GM12892 (cell line): ENCODE measurements around the gene ZFPM1.

Experiments used
- DNase-seq: peaks from one replicate; pipeline ENCODE4 v3.0.0; 2011; ENCODE audit not compliant: insufficient read length
- FAIRE-seq: peaks from 2 replicates; lab custom pipeline; 2011; peaks lifted over from hg19 to GRCh38; lab: Jason Lieb, UNC
- POLR2A ChIP-seq: IDR thresholded peaks from 2 replicates; pipeline ENCODE4 v1.6.1; 2011; ENCODE audit warnings: low read depth, low read length, control low read depth
- POLR2AphosphoS5 ChIP-seq: IDR thresholded peaks from 2 replicates; pipeline ENCODE4 v1.6.1; 2011; ENCODE audit warnings: low read depth, low read length, control low read depth
- TAF1 ChIP-seq: IDR thresholded peaks from 2 replicates; pipeline ENCODE4 v1.6.1; 2011; ENCODE audit warnings: low read depth, mild to moderate bottlenecking, control low read depth, low read length, borderline replicate concordance

The ZFPM1 gene

DNA sequence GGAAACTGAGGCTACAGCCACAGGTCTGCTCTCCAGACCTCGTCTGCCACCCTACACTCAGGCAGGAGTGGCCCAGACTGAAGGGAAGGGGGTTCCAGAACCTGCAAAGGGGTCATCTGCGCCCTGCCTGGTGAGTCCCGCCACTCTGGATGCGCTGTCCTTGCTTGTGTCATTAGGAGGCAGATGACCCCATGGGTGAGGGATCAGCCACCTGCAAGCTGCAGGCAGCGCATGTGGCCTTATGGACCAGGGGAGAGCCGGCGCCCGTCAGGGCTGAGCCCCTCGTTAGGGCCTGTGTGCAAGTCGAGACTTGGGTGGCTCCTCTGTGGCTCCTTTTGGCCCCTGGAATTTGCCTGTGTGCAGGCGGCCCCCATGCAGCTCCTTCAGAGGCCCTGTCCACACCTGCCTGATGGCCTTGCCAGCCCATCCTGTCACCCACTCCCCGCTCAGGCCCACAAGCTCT is 5.7 kb downstream of the ZFPM1 start:
- FAIRE-seq (no peak), DNase-seq (no peak)
- TF ChIP-seq POLR2AphosphoS5, result no peak
- no peak for TF ChIP-seq POLR2A
- no peak for TF ChIP-seq TAF1

DNA sequence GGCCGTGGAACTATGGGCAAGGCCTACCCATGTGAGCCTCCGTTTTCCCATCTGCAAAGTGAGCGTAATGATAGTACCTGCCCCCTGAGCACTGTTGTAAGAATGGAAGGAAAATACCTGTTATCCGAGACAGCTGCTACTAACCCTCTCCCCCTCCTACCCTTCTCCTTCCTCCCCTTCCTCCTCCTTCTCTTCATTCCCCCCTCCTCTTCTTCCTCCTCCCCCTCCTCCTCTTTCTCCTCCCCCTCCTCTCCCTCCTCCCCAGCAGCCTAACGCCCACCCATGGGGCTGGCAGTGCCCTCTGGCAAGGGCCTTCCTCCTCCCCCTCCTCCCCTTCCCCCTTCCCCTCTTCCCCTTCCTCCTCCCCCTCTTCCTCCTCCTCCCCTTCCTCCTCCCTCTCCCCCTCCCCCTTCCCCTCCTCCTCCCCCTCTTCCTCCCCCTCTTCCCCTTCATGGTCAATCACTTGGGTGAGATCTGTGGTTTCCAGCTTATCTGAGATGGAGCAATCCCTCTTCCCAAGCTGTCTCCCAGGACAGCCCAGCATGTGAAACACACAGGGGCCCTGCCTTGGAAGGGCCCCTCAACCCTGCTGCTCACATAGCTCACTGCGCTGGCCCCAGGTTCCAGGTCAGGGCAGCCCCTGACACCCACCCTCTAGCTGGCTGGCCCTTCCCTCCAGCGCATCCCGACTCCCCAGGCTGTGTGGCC is 6.4 kb downstream of the ZFPM1 start:
- DNase-seq (no peak), FAIRE-seq (no peak)
- no peak for TF ChIP-seq POLR2AphosphoS5
- TF ChIP-seq POLR2A, result no peak
- no peak for TF ChIP-seq TAF1

DNA sequence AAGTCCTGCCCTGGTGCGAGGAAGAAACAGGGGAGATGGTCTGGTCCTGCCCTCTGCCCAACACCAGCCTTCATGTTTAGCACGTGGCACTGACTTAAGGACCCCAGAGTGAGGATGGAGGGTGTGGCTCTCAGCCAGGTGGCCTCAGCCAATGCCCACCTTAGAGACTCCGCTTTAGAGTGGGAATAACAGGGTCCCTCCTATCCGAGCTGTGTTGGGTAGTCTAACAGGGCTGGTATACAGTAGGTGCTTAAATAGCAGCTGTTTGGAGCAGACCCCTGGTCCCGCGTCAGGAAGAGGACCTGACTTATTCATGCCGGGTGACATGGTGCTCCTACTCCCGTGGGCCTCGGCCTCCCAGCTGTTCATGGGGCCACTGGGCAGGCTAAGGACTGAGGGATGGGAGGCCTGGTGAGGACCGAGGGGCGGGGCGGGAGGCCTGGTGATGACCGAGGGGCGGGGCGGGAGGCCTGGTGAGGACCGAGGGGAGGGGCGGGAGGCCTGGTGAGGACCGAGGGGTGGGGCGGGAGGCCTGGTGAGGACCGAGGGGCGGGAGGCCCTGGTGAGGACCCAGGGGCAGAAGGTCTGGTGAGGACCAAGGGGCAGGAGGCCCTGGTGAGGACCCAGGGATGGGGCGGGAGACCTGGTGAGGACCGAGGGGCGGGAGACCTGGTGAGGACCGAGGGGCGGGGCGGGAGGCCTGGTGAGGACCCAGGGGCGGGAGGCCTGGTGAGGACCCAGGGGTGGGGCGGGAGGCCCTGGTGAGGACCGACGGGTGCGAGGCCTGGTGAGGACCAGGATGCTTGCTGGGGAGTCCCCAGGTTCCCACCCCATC is 7.6 kb downstream of the ZFPM1 start:
- FAIRE-seq, result no peak
- DNase-seq, result no peak
- no peak for TF ChIP-seq POLR2A
- TF ChIP-seq TAF1, result no peak
- TF ChIP-seq POLR2AphosphoS5, result no peak

GRCh38 chr16:88461331-88462269 is 8.5 kb downstream of the ZFPM1 start:
- no peak for FAIRE-seq
- DNase-seq, result no peak

DNA sequence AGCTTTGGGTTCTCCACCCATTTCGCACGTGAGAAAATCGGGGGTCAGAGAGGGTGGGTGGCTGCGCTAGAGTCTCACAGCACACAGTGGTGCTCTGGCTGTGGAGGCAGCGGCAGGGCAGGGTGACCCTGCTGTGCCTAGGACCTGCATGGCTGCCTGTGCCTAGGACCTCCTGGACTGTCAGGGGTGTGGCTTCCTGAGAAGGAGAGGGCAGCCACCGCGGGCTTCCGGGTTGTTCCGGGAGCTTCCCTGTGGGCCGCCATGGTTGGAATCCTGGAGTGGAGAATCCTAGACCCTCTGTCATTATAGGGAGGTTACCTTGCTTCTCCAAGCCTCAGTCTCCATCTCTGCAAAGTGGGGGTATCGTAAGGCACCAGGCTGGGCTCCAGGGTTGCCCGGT is 9.3 kb downstream of the ZFPM1 start:
- no peak for TF ChIP-seq TAF1
- no peak for TF ChIP-seq POLR2A
- no peak for TF ChIP-seq POLR2AphosphoS5
- DNase-seq, result no peak
- no peak for FAIRE-seq

More at GRCh38 chr16:88461331-88462269, 8.5 kb downstream of the ZFPM1 start:
- no peak for TF ChIP-seq POLR2A
- TF ChIP-seq POLR2AphosphoS5, result no peak
- no peak for TF ChIP-seq TAF1

- no peak for DNase-seq
- no peak for FAIRE-seq
- TF ChIP-seq POLR2A, result no peak
- no peak for TF ChIP-seq POLR2AphosphoS5
- TF ChIP-seq TAF1, result no peak
These were observed 10.3 kb downstream of the ZFPM1 start for GRCh38 chr16:88463411-88463810.

DNA sequence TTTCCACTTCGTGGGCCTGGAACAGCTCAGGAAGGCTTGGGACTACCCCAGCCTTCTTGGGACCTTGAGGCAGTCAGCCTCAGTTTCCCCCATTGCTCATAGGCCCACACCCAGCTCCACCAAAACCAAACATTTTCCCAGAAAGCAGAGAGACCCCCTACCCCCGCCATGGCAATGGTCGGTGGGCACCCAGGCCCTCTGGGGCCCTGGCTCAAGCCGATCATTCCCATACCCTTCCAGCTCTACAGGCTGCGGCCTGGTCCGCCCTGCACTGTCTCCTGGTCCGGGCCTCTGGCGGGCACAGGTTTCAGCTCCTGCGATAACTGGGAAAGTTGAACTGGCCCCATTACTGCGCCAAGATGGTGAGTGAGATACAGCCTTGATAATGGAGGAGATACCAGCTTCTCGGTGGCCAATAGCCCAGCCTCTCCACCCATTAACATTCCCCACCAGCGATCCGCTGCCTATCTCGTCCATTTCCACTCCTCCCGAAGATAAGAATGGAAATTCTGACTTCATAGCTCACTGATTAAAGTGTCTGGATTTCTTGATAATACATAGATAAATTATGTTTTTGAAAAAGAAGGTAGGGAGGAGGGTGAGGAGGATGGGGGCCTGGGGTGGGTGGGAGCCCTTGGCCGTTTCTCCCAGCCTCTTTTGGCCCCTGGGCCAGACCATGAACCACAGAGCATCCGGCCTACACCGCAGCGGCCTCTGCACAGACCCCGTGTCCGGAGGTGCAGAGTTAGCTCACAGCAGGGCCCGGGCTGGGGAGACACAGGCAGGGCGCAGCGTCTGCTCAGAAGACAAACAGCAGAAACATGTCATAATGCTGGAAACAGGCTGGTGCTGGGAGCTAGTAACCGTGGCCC is 11.6 kb downstream of the ZFPM1 start:
- TF ChIP-seq POLR2A, result no peak
- TF ChIP-seq TAF1, result no peak
- TF ChIP-seq POLR2AphosphoS5, result no peak
- no peak for DNase-seq
- peak; percentile 53 for FAIRE-seq

DNA sequence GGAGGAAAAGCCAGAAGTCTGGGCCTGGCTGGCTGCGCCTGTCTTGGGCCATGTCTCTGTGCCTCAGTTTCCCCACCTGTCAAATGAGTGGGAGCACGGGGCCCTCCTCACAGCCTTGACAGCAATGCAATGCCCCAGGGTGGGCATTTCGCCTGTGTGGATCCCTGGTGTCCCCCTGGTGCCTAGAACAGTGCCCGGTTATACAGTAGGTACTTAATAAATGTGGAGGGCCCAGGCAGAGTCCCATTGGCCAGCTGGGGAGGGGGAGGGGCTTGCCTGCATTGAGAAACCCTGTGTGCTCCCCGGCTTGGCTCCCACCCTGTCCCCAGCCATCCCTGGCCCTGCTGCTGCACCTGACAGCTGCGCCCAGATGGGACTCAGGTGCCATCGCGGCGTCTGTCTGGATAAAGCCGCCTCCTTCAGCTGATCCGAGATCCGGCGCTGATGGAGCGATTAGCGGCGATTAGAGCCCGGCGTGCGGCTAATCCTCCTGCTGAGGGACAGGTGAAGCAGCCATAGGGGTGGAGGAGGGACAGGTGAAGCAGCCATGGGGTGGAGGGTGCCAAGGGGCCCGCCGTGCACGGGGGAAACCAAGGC is 12.4 kb downstream of the ZFPM1 start:
- FAIRE-seq, result no peak
- TF ChIP-seq TAF1, result no peak
- no peak for TF ChIP-seq POLR2AphosphoS5
- no peak for TF ChIP-seq POLR2A
- DNase-seq, result no peak

- TF ChIP-seq POLR2A (no peak), POLR2AphosphoS5 (no peak), TAF1 (no peak)
- FAIRE-seq (no peak), DNase-seq (no peak)
These were observed 13.2 kb downstream of the ZFPM1 start for GRCh38 chr16:88466175-88466862.
